K562 (cell line): ENCODE results near the gene CTTNBP2. TPM values are rescaled to one million over a fixed set of nuclear protein-coding genes. Genes with fewer than 3 reads are reported as not detected.

Experiments
- CHD2 ChIP-seq: IDR thresholded peaks from 2 replicates; pipeline ENCODE4 v1.6.1; 2011; ENCODE audit warnings: low read depth, low read length
- DDX20 ChIP-seq: fragments of 450-650 bp; IDR thresholded peaks from 2 replicates; pipeline ENCODE4 v1.6.1; 2016; ENCODE audit warnings: missing genetic modification characterization, low read depth, mild to moderate bottlenecking, missing compliant biosample characterization, moderate library complexity
- DMBX1 ChIP-seq: fragments of 250-450 bp; sonication (Bioruptor Pico); IDR thresholded peaks from 2 replicates; pipeline ENCODE4 v1.8.0; 2022; ENCODE audit warnings: inconsistent platforms, mild to moderate bottlenecking, moderate library complexity, borderline replicate concordance
- EGR1 ChIP-seq: fragments of 450-650 bp; conservative IDR thresholded peaks from 2 replicates; pipeline ENCODE4 v1.6.1; 2017; ENCODE audit warnings: mild to moderate bottlenecking
- FOS ChIP-seq: IDR thresholded peaks from 3 replicates; pipeline ENCODE4 v1.6.1; 2011; ENCODE audit not compliant: insufficient read length; ENCODE audit errors: extremely low read depth
- FOXA3 ChIP-seq, 2 experiments: fragments of 450-650 bp in 1 of 2; sonication (generic) in 1 of 2; formaldehyde crosslinking; IDR thresholded peaks in 1 of 2; conservative IDR thresholded peaks in 1 of 2; 2 replicates each; pipeline versions ENCODE4 v1.4.0 to v1.8.0; 2020 to 2022; ENCODE audit warnings: mild to moderate bottlenecking in 2 of 2, missing genetic modification reagents in 1 of 2
- FOXK1 ChIP-seq: sonication (generic); formaldehyde crosslinking; IDR thresholded peaks from 2 replicates; pipeline ENCODE4 v1.8.0; 2022; ENCODE audit warnings: missing genetic modification reagents, mild to moderate bottlenecking, borderline replicate concordance
- L3MBTL2 ChIP-seq: fragments of 450-650 bp; IDR thresholded peaks from 2 replicates; pipeline ENCODE4 v1.6.1; 2016; ENCODE audit warnings: mild to moderate bottlenecking, moderate library complexity
- POU5F1 ChIP-seq: fragments of 150-350 bp; IDR thresholded peaks from 2 replicates; pipeline ENCODE4 v1.6.1; 2014; ENCODE audit warnings: borderline replicate concordance, low read length, low read depth, mild to moderate bottlenecking; ENCODE audit not compliant: partially characterized antibody
- PRDM10 ChIP-seq: fragments of 450-650 bp; IDR thresholded peaks from 2 replicates; pipeline ENCODE4 v1.6.1; 2018; ENCODE audit not compliant: partially characterized antibody
- SAP30 ChIP-seq: fragments of 200-600 bp; sonication (generic); IDR thresholded peaks from 2 replicates; pipeline ENCODE4 v1.6.1; 2012; ENCODE audit warnings: borderline replicate concordance, low read depth, mild to moderate bottlenecking, moderate library complexity, low read length, control low read depth, inconsistent platforms; ENCODE audit not compliant: insufficient read depth, poor library complexity, severe bottlenecking
- SIRT6 ChIP-seq: IDR thresholded peaks from one replicate; pipeline ENCODE4 v1.6.1; 2012; ENCODE audit warnings: low read depth, mild to moderate bottlenecking, control low read depth, inconsistent platforms, low read length, moderate library complexity
- SMAD3 ChIP-seq: fragments of 450-650 bp; formaldehyde crosslinking; conservative IDR thresholded peaks from 2 replicates; pipeline ENCODE4 v1.4.0; 2020; ENCODE audit warnings: mild to moderate bottlenecking
- THAP12 ChIP-seq: fragments of 250-450 bp; sonication (Bioruptor Pico); IDR thresholded peaks from 2 replicates; pipeline ENCODE4 v1.9.0; 2021; ENCODE audit warnings: mild to moderate bottlenecking, inconsistent platforms
- U2AF1 ChIP-seq: fragments of 200-400 bp; formaldehyde crosslinking; optimal IDR thresholded peaks from 2 replicates; pipeline ENCODE3; 2017; ENCODE audit warnings: mild to moderate bottlenecking, low read depth, low read length, moderate library complexity
- ZFPM2 ChIP-seq: fragments of 250-450 bp; sonication (Bioruptor Pico); IDR thresholded peaks from 2 replicates; pipeline ENCODE4 v1.5.1; 2022; ENCODE audit warnings: mild to moderate bottlenecking
- ZNF197 ChIP-seq: fragments of 200-800 bp; sonication (Bioruptor generic); IDR thresholded peaks from 2 replicates; pipeline ENCODE4 v1.6.1; 2016; ENCODE audit warnings: low read depth, missing genetic modification characterization, missing compliant biosample characterization
- ZNF589 ChIP-seq: fragments of 200-800 bp; sonication (Bioruptor generic); IDR thresholded peaks from 2 replicates; pipeline ENCODE4 v1.6.1; 2016; ENCODE audit warnings: low read depth, missing genetic modification characterization, missing compliant biosample characterization
- polyA plus RNA-seq, 8 experiments: library from polyadenylated mRNA; depleted of rRNA in 4 of 8; stranded (reverse) in 5 of 8; unstranded in 3 of 8; fragments of >200 nt; fragmentation: Nextera tagmentation in 2 of 8; fragmentation: Illumina TruSeq in 1 of 8; extraction: Ambion mirVana in 2 of 8; extraction: Trizol in 1 of 8; gene quantifications; 2 replicates each; pipeline versions ENCODE4 v1.2.1 to v1.2.3, GENCODE V29; 2011 to 2014; ENCODE audit warnings: inconsistent platforms in 1 of 8, missing spikeins in 1 of 8
- total RNA-seq, 7 experiments: library from RNA; depleted of rRNA in 6 of 7; stranded (reverse); fragments of >200 nt in 6 of 7; fragmentation: Illumina TruSeq in 2 of 7; extraction: Trizol in 2 of 7; gene quantifications; 2 replicates each; pipeline versions ENCODE4 v1.2.1 to v1.2.3, GENCODE V29; 2011 to 2021; ENCODE audit warnings: low replicate concordance in 1 of 7
- TF ChIP-seq, protein P1 (sequence below): sonication (generic); formaldehyde crosslinking; IDR thresholded peaks from 2 replicates; pipeline ENCODE4 v1.8.0; 2022; ENCODE audit warnings: mild to moderate bottlenecking, low read depth, missing genetic modification reagents

Gene CTTNBP2
- total and polyA plus RNA-seq, 9 of the 15 experiments (the other 6 are each of a cell fraction or from before 2014, with no cell fraction given): 0.05 TPM; not detected in 8

DNA sequence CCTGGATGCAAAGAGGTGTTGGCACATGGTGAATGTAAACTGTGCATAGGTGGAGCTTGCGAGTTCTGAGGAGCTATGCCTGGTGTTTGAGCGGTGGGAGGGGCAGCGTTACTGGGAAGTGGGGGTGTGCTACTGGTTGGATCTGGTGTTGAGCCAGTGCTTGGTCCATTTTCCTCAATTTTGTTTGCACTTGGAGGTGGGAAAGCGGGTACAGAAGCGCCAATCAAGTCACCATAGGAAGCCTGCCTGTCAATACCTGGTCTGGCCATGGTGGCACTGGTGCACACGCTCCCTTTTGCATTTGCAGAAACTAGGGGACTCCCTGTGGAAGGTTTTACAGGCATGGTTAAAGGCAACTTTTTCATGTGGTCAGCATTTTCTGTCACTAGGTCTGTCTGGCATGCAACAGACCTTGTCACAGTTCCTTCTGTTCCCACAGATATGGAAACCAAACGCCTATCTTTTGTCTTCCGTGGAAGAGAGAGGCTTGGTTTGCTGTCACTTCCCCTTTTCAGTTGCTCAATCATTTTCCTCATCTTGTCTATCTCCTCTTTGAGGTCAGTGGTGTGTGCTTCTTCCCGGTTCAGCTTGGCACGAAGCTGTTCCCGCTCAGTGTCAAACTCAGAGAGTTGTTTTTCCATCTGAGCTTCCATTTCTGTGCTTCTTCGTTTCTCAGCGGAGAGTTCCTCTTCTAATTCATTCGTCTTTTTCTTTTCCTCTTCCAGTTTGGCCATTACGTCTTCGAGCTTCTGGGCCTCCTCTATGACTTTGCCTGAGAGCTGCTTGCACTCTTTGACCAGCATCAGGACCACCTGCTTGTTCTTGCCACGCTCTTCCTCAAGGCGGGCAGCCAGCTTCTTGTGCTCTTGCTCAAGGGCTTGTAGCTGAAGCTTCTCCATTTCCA lies 81.1 kb downstream of the CTTNBP2 start (continued):
- TF ChIP-seq PRDM10: no peak
- no peak for TF ChIP-seq EGR1
- peak; percentile 95 for TF ChIP-seq L3MBTL2
- TF ChIP-seq DDX20 (tag): no peak
- TF ChIP-seq SMAD3 (CRISPR knock-in tag): peak; percentile 92
- peak; percentile 81; the same call in 1 of the 2 replicates for TF ChIP-seq ZNF197 (CRISPR knock-in tag)
- TF ChIP-seq DMBX1 (CRISPR knock-in tag): peak; percentile 40; the same call in 1 of the 2 replicates
- no peak for TF ChIP-seq FOS
- TF ChIP-seq SIRT6: no peak
- TF ChIP-seq, protein P1, sequence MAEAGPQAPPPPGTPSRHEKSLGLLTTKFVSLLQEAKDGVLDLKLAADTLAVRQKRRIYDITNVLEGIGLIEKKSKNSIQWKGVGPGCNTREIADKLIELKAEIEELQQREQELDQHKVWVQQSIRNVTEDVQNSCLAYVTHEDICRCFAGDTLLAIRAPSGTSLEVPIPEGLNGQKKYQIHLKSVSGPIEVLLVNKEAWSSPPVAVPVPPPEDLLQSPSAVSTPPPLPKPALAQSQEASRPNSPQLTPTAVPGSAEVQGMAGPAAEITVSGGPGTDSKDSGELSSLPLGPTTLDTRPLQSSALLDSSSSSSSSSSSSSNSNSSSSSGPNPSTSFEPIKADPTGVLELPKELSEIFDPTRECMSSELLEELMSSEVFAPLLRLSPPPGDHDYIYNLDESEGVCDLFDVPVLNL: no peak
- TF ChIP-seq ZFPM2: 0 out of 2 replicates have a peak, but pooled peaks have one; percentile 43
- 0 out of 4 replicates have a peak, but pooled peaks of 1 of the 2 experiments have one; percentile 4 for TF ChIP-seq FOXA3 (CRISPR knock-in tag; conservative IDR thresholded peaks at IDR 0.05 in 1 of 2, IDR thresholded peaks at IDR 0.05 in 1 of 2)
- TF ChIP-seq CHD2: peak; percentile 43
- TF ChIP-seq ZNF589 (CRISPR knock-in tag): peak; percentile 94
- no peak for TF ChIP-seq FOXK1 (CRISPR knock-in tag)
- no peak for TF ChIP-seq POU5F1
- no peak for TF ChIP-seq SAP30
- TF ChIP-seq U2AF1: no peak
- no peak for TF ChIP-seq THAP12 (CRISPR knock-in tag)
